Activated naive CD4-positive, alpha-beta T cell treated with anti-CD3 and anti-CD28 coated beads for 36 hours (primary cell): ENCODE results near the gene MNS1. TPM values are rescaled to one million over a fixed set of nuclear protein-coding genes. Genes with fewer than 3 reads are reported as not detected.
"Not testable (repeated sequence)": the region's sequence is repeated elsewhere in the genome, so short reads cannot be mapped to it uniquely, and the experiment has no call there.

ENCODE experiments used
- CTCF ChIA-PET: fragments of 350-600 bp; sonication (Branson Sonifier 250); formaldehyde crosslinking; loops from one replicate; lab custom pipeline; 2021; ENCODE audit warnings: antibody characterized with exemption; lab: Charles Lee
- DNase-seq: peaks from one replicate; pipeline ENCODE4 v3.0.0-alpha.2; 2020
- H3K27ac Mint-ChIP-seq: one replicate; pipeline ENCODE4 v1.8.0; 2021; ENCODE audit warnings: mild to moderate bottlenecking, mixed read lengths
- H3K27me3 Mint-ChIP-seq: one replicate; pipeline ENCODE4 v1.8.0; 2021; ENCODE audit warnings: low read depth, mixed read lengths
- H3K36me3 Mint-ChIP-seq: one replicate; pipeline ENCODE4 v1.8.0; 2021; ENCODE audit warnings: low read depth, mixed read lengths
- H3K4me1 Mint-ChIP-seq: one replicate; pipeline ENCODE4 v1.8.0; 2021; ENCODE audit warnings: low read depth, mixed read lengths
- H3K4me3 Mint-ChIP-seq: one replicate; pipeline ENCODE4 v1.8.0; 2021; ENCODE audit warnings: mild to moderate bottlenecking, moderate library complexity, mixed read lengths
- H3K9me3 Mint-ChIP-seq: one replicate; pipeline ENCODE4 v1.8.0; 2021; ENCODE audit warnings: mixed read lengths
- intact Hi-C: fragments of 100-400 bp; cut with micrococcal nuclease; formaldehyde crosslinking; loops from one replicate; pipeline ENCODE4 v1.15.1; 2023
- total RNA-seq, 2 experiments: library from RNA; stranded (reverse); gene quantifications; one replicate each; pipeline ENCODE4 v1.2.3, GENCODE V29; 2021

The MNS1 gene
- total RNA-seq = under 1 TPM; 0.57 to 0.67 TPM

GRCh38 chr15:56464893-56465520, at the start of gene MNS1:
TSS of gene MNS1 (minus strand) at chr15:56465137. CDS start at chr15:56464972, 165 bp downstream.
- H3K4me1 Mint-ChIP-seq = peaks cover 23% of the 10 kb centered on the region
- intact Hi-C loops = loop anchor here (1.0 to 10.0 kb wide), 5 partner anchors 100 to 423 kb away; partner anchors contain the start of genes TEX9 and ZNF280D
- peak; percentile 91 for DNase-seq
- no peaks in the 10 kb centered on the region for H3K9me3 Mint-ChIP-seq
- peaks cover 18% of the 10 kb centered on the region for H3K27me3 Mint-ChIP-seq
- H3K4me3 Mint-ChIP-seq = peak within 1 kb of the TSS; percentile 85
- no peak within 1 kb of the TSS for H3K27ac Mint-ChIP-seq
- no peaks in the 10 kb centered on the region for H3K36me3 Mint-ChIP-seq
- CTCF ChIA-PET = interaction anchor here (1.3 kb wide), 1 partner anchor 26 kb away, joined by 4 read pairs; no protein-coding TSS in a partner anchor

GRCh38 chr15:56496635-56497034, 31.7 kb upstream of the MNS1 start:
- Mint-ChIP-seq H3K36me3 (no peaks in the 10 kb centered on the region), H3K4me3 (no peak overlapping the region), H3K9me3 (no peaks in the 10 kb centered on the region), H3K4me1 (peaks cover 1% of the 10 kb centered on the region), H3K27me3 (peaks cover 15% of the 10 kb centered on the region), H3K27ac (no peak overlapping the region)
- intact Hi-C loops = loop anchor here (1.0 to 10.0 kb wide), 6 partner anchors 324 to 1031 kb away; no protein-coding TSS in a partner anchor
- no peak for DNase-seq
- CTCF ChIA-PET = interaction anchor here (0.8 to 9.5 kb wide), 4 partner anchors 13 to 810 kb away, joined by 3 to 95 read pairs (median 4); no protein-coding TSS in a partner anchor

DNA sequence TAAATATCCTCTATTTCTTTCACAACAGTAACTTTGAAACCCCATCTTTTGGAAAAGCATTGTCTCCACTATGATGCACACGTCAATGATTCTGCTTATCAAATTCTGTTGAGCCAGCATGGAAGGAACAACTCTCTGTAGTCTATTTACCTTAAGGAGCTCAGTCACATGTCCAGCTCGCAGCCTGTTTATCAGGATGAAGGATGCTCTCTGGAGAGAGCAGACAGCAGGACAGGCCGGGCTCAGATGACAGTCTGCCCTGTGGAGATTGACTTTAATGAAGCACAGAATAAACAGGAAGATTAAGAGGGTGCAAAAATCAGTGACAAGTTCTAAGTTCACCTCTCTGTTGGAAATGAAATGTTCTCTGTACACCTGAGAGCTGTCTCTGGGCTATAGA, 30.6 kb upstream of the MNS1 start:
- Mint-ChIP-seq H3K27ac (no peak overlapping the region), H3K4me1 (peaks cover 1% of the 10 kb centered on the region), H3K27me3 (peaks cover 15% of the 10 kb centered on the region), H3K4me3 (no peak overlapping the region), H3K9me3 (no peaks in the 10 kb centered on the region), H3K36me3 (no peaks in the 10 kb centered on the region)
- no peak for DNase-seq
- CTCF ChIA-PET = interaction anchor here (0.5 to 9.5 kb wide), 4 partner anchors 28 to 376 kb away, joined by 3 to 95 read pairs (median 6); no protein-coding TSS in a partner anchor
- intact Hi-C loops = loop anchor here (5.0 to 10.0 kb wide), 3 partner anchors 489 to 1032 kb away; no protein-coding TSS in a partner anchor

- no peaks in the 10 kb centered on the region for H3K36me3 Mint-ChIP-seq
- no peaks in the 10 kb centered on the region for H3K9me3 Mint-ChIP-seq
- no peak for DNase-seq
- H3K4me1 Mint-ChIP-seq = peaks cover 1% of the 10 kb centered on the region
- H3K27me3 Mint-ChIP-seq = peaks cover 13% of the 10 kb centered on the region
- H3K4me3 Mint-ChIP-seq = no peak overlapping the region
- CTCF ChIA-PET = interaction anchor here (0.6 to 9.5 kb wide), 4 partner anchors 27 to 714 kb away, joined by 3 to 95 read pairs (median 6); no protein-coding TSS in a partner anchor
- H3K27ac Mint-ChIP-seq = no peak overlapping the region
- intact Hi-C loops = loop anchor here (5.0 to 10.0 kb wide), 3 partner anchors 490 to 1032 kb away; no protein-coding TSS in a partner anchor
Measured at GRCh38 chr15:56495053-56495452, 30.1 kb upstream of the MNS1 start.

DNA sequence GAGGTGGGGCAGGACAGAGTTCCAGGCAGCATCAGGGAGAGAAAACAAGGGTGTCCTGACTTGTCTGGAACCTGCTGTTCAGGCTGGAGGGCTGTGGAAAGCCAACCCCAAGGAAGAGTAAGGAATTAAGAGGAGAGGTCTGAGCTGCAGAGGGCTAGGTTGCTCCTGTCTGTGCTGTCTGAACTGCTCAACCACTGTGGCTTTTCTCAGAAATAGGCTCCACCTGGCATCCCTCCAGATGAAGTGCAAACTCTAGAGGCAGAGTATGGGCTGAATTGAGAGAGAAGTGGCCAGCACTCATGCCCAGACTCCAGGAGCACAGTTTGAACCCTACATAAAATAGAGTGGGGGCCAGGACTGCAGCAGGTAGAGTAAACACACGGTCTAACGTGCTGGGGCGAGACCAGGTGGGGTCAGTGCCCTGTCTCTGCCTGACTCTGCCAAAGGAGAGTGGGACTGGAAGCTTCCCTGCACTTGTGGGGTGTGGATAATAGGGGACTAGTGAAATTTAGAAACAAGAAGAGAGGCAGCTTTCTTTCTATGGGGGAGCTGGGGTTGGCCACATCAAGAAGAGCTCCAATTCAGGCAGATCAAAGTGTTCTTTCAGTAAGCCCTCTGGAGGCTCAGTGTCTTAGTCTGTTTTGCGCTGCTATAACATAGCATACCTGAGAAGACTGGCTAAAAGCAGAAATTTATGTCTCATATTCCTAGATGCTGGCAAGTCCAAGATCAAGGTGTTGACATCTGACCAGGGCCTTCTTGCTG, 28.0 kb upstream of the MNS1 start:
- H3K27ac Mint-ChIP-seq = no peak overlapping the region

GRCh38 chr15:56492236-56492635, 27.3 kb upstream of the MNS1 start:
- Mint-ChIP-seq H3K36me3 (no peaks in the 10 kb centered on the region), H3K4me1 (peaks cover 1% of the 10 kb centered on the region)

More for the DNA sequence above, 28.0 kb upstream of the MNS1 start:
- intact Hi-C loops = loop anchor here (10.0 kb wide), 2 partner anchors 492 to 652 kb away; no protein-coding TSS in a partner anchor
- CTCF ChIA-PET = interaction anchor here (0.6 to 9.5 kb wide), 5 partner anchors 378 to 969 kb away, joined by 3 to 95 read pairs (median 4); no protein-coding TSS in a partner anchor
- peaks cover 1% of the 10 kb centered on the region for H3K4me1 Mint-ChIP-seq
- H3K4me3 Mint-ChIP-seq = no peak overlapping the region
- DNase-seq = no peak
- H3K27me3 Mint-ChIP-seq = peaks cover 5% of the 10 kb centered on the region
- H3K9me3 Mint-ChIP-seq = no peaks in the 10 kb centered on the region
- H3K36me3 Mint-ChIP-seq = no peaks in the 10 kb centered on the region

DNA sequence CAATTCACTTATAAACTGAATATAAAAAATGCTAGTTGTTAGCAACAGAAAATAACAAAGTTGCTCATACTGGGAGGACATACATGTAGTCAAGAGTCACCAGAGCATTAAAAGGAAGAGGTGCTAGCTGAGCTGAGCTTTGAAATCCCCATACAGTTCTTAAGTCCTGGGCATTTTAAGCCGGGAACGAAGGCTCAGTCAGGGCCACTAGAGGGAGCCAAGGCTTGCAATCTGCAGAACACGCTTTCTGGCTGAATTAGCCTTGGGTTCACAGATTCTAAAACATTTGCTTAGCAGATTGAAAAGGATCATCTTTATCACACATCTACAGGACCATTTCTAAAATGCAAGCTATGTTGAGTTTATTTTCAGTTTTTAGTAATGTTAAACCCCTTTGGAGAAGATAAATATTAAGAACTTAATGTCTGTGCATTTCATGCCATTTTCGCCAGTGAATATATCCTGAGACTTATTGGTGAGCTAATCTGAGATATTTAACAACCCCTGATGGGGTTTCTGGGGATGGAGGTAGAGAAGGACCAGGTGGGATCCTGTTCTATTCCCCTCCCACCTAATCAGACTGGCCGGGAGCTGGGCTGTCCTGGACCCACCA, 26.3 kb upstream of the MNS1 start:
- peak; percentile 81 for DNase-seq
- intact Hi-C loops = loop anchor here (1.0 to 10.0 kb wide), 4 partner anchors 378 to 815 kb away; no protein-coding TSS in a partner anchor
- CTCF ChIA-PET = interaction anchor here (0.5 to 9.5 kb wide), 22 partner anchors 9 to 1037 kb away, joined by 3 to 95 read pairs (median 4); partner anchors contain the start of gene MNS1
- H3K9me3 Mint-ChIP-seq = no peaks in the 10 kb centered on the region
- H3K4me1 Mint-ChIP-seq = no peaks in the 10 kb centered on the region
- H3K36me3 Mint-ChIP-seq = no peaks in the 10 kb centered on the region
- H3K27me3 Mint-ChIP-seq = peaks cover 3% of the 10 kb centered on the region
- no peak overlapping the region for H3K27ac Mint-ChIP-seq
- H3K4me3 Mint-ChIP-seq = no peak overlapping the region

More at GRCh38 chr15:56492236-56492635, 27.3 kb upstream of the MNS1 start:
- H3K27me3 Mint-ChIP-seq = peaks cover 3% of the 10 kb centered on the region
- H3K4me3 Mint-ChIP-seq = no peak overlapping the region
- no peaks in the 10 kb centered on the region for H3K9me3 Mint-ChIP-seq
- CTCF ChIA-PET = interaction anchor here (0.6 to 9.5 kb wide), 5 partner anchors 10 to 873 kb away, joined by 4 to 95 read pairs (median 4); no protein-coding TSS in a partner anchor
- intact Hi-C loops = loop anchor here (10.0 kb wide), 2 partner anchors 493 to 653 kb away; no protein-coding TSS in a partner anchor
- no peak for DNase-seq
- H3K27ac Mint-ChIP-seq = no peak overlapping the region

DNA sequence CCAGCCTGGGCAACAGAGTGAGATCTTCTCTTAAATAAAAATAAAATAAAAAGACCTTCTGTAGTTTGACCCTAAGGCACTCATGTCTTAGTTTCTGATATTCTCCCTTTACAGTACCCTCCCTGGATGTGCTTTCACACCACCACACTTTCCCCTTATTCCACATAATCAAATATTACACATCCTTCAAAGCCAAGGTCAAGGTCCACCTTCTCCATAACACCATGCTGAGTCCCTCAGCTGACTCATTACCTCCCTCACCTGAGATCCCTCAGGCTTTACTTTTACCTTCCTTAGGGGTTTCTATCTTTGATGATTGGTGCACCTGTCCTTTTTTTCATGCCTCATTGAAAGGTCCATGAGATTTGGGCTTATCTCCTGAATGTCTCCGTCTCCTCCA, 25.5 kb upstream of the MNS1 start:
- peaks cover 1% of the 10 kb centered on the region for H3K27me3 Mint-ChIP-seq
- H3K9me3 Mint-ChIP-seq = no peaks in the 10 kb centered on the region
- no peak for DNase-seq
- no peaks in the 10 kb centered on the region for H3K4me1 Mint-ChIP-seq
- no peaks in the 10 kb centered on the region for H3K36me3 Mint-ChIP-seq
- CTCF ChIA-PET = interaction anchor here (0.5 to 9.5 kb wide), 17 partner anchors 10 to 1607 kb away, joined by 3 to 95 read pairs (median 4); partner anchors contain the start of gene MNS1
- no peak overlapping the region for H3K4me3 Mint-ChIP-seq
- no peak overlapping the region for H3K27ac Mint-ChIP-seq
- intact Hi-C loops = loop anchor here (10.0 kb wide), 2 partner anchors 494 to 654 kb away; no protein-coding TSS in a partner anchor

- H3K4me3 Mint-ChIP-seq, DNase-seq, intact Hi-C loops, H3K27me3 Mint-ChIP-seq, H3K9me3 Mint-ChIP-seq, H3K4me1 Mint-ChIP-seq, H3K36me3 Mint-ChIP-seq, CTCF ChIA-PET, H3K27ac Mint-ChIP-seq: not testable (repeated sequence)
Measured at GRCh38 chr15:56486206-56486605, 21.3 kb upstream of the MNS1 start.

DNA sequence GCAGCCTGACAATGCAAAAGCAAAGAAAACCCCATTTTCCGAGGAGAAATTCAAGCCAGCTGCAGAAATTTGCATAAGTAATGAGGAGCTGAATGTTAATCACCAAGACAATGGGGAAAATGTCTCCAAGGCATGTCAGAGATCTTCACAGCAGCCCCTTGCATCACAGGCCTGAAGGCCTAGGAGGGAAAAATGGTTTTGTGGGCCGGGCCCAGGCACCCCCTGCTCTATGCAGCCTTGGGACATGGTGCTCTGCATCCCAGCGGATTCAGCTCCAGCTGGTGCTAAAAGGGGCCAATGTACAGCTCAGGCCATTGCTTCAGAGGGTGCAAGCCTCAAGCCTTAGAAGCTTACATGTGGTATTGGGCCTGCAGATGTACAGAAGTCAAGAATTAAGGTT, 20.5 kb upstream of the MNS1 start:
- CTCF ChIA-PET, intact Hi-C loops, H3K4me1 Mint-ChIP-seq, DNase-seq, H3K27me3 Mint-ChIP-seq, H3K4me3 Mint-ChIP-seq, H3K27ac Mint-ChIP-seq, H3K36me3 Mint-ChIP-seq, H3K9me3 Mint-ChIP-seq: not testable (repeated sequence)

DNA sequence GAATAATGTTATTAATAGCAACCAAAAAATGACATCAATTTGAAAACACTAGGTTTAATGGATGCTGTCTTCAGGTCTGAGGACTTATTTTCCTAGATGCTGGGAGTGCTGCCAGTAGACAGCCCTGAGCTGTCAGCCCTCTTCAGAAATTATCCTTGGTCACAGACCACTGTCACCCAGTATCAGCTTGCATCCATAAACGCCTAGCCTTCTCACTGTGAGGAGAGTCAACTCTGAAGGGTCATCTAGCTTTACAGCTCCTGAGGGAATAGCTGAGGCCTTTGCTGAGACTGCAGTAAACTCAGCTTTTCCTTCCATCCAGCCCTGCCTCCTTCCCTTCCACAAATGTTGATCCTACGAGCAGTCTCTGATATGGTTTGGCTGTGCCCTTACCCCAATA, 19.4 kb upstream of the MNS1 start:
- Mint-ChIP-seq H3K36me3 (peaks cover 3% of the 10 kb centered on the region), H3K27me3 (peaks cover 2% of the 10 kb centered on the region), H3K27ac (no peak overlapping the region), H3K4me1 (no peaks in the 10 kb centered on the region), H3K4me3 (no peak overlapping the region), H3K9me3 (peaks cover 4% of the 10 kb centered on the region)
- intact Hi-C loops = no loop called here
- no peak for DNase-seq
- CTCF ChIA-PET = interaction anchor here (0.6 to 1.9 kb wide), 2 partner anchors 12 to 801 kb away, joined by 3 to 4 read pairs; no protein-coding TSS in a partner anchor
